Esophagus muscularis mucosa (tissue), 4 donors: ENCODE results near the gene PLCH2. TPM values are rescaled to one million over a fixed set of nuclear protein-coding genes. Genes with fewer than 3 reads are reported as not detected.

ENCODE experiments used
- DNase-seq: peaks from one replicate; pipeline ENCODE4 v3.0.0-alpha.2; 2017; ENCODE audit errors: extremely low spot score
- H3K27ac ChIP-seq, 4 donors: fragments of 200-600 bp; sonication (generic); replicated peaks in 1 of 4; 1 replicate in 3 of 4; 2 replicates in 1 of 4; pipeline ENCODE4 v1.5.1; 2016 to 2019; ENCODE audit warnings: mild to moderate bottlenecking in 1 of 4
- H3K27me3 ChIP-seq, 4 donors: fragments of 200-600 bp; sonication (generic); one replicate each; pipeline versions ENCODE4 v1.5.1 to v1.6.0; 2016 to 2019
- H3K36me3 ChIP-seq, 4 donors: fragments of 200-600 bp; sonication (generic); one replicate each; pipeline ENCODE4 v1.5.1; 2016 to 2019
- H3K4me1 ChIP-seq, 4 donors: fragments of 200-600 bp; sonication (generic); one replicate each; pipeline ENCODE4 v1.5.1; 2016 to 2019
- H3K4me3 ChIP-seq, 4 donors: fragments of 200-600 bp; sonication (generic); 1 replicate in 2 of 4; 2 replicates in 2 of 4; pipeline ENCODE4 v1.5.1; 2016 to 2019; ENCODE audit warnings: mild to moderate bottlenecking in 4 of 4, moderate library complexity in 1 of 4
- H3K9me3 ChIP-seq, 4 donors: fragments of 200-600 bp; sonication (generic); 1 replicate in 3 of 4; 2 replicates in 1 of 4; pipeline ENCODE4 v1.5.1; 2016 to 2019
- CTCF ChIP-seq, 3 experiments: fragments of 200-600 bp in 2 of 3; fragments of 450-650 bp in 1 of 3; sonication (generic) in 2 of 3; IDR thresholded peaks; one replicate each; pipeline ENCODE4 v1.5.1; 2017 to 2019; ENCODE audit warnings: antibody characterized with exemption in 3 of 3, mild to moderate bottlenecking in 2 of 3, moderate library complexity in 1 of 3
- EP300 ChIP-seq: sonication (generic); formaldehyde crosslinking; IDR thresholded peaks from one replicate; pipeline ENCODE4 v1.6.1; 2017; ENCODE audit warnings: antibody characterized with exemption
- POLR2A ChIP-seq: fragments of 450-650 bp; IDR thresholded peaks from one replicate; pipeline ENCODE4 v1.6.1; 2017; ENCODE audit warnings: antibody characterized with exemption, moderate library complexity, mild to moderate bottlenecking, low read depth
- POLR2AphosphoS5 ChIP-seq, 2 donors: sonication (generic); formaldehyde crosslinking; IDR thresholded peaks; one replicate each; pipeline ENCODE4 v1.6.1; 2017; ENCODE audit warnings: antibody characterized with exemption in 2 of 2
- WGBS: methylation state at CpG from one replicate; pipeline ENCODE4 v1.1.5; 2018; 5-methylcytosine and 5-hydroxymethylcytosine counted together
- intact Hi-C: fragments of 100-400 bp; cut with DNase I; formaldehyde crosslinking; loops from one replicate; pipeline ENCODE4 v1.15.1; 2023
- total RNA-seq, 4 donors: library from RNA; depleted of rRNA; stranded (reverse); fragments of >200 nt; gene quantifications; one replicate each; pipeline versions ENCODE4 v1.1.0 to v1.2.1, GENCODE V29; 2016

Gene PLCH2
- total RNA-seq, 4 donors from 2014 or later: 0.06 to 0.42 (median 0.26) TPM

- H3K4me3 ChIP-seq: no peak overlapping the region
- WGBS: 91% methylated on average over 11 of the region's 11 CpGs
- no peaks in the 10 kb centered on the region for H3K27me3 ChIP-seq
- intact Hi-C loops: no loop called here
- H3K9me3 ChIP-seq: no peaks in the 10 kb centered on the region
- no peak for DNase-seq
- H3K36me3 ChIP-seq: peaks cover 97 to 100% (median 100%) of the 10 kb centered on the region in 4 donors
- H3K4me1 ChIP-seq: no peaks in the 10 kb centered on the region
- no peak for TF ChIP-seq POLR2AphosphoS5 (IDR thresholded peaks at IDR 0.05)
- no peak for TF ChIP-seq POLR2A
- no peak for TF ChIP-seq EP300
- TF ChIP-seq CTCF (IDR thresholded peaks at IDR 0.05): no peak
- no peak overlapping the region for H3K27ac ChIP-seq
Observed at GRCh38 chr1:2515763-2516080, 39.6 kb downstream of the PLCH2 start.

GRCh38 chr1:2516124-2516523, 40.0 kb downstream of the PLCH2 start:
- H3K4me1 ChIP-seq: no peaks in the 10 kb centered on the region
- no peak overlapping the region for H3K27ac ChIP-seq
- WGBS: 94% methylated on average over 17 of the region's 17 CpGs
- intact Hi-C loops: no loop called here
- H3K4me3 ChIP-seq: no peak overlapping the region
- H3K9me3 ChIP-seq: no peaks in the 10 kb centered on the region
- H3K27me3 ChIP-seq: no peaks in the 10 kb centered on the region
- DNase-seq: no peak
- TF ChIP-seq POLR2AphosphoS5 (IDR thresholded peaks at IDR 0.05) (no peak), CTCF (IDR thresholded peaks at IDR 0.05) (no peak), EP300 (no peak), POLR2A (no peak)
- H3K36me3 ChIP-seq: peaks cover 97 to 100% (median 100%) of the 10 kb centered on the region in 4 donors

- H3K27ac ChIP-seq: no peak overlapping the region
- H3K36me3 ChIP-seq: peaks cover 94 to 98% (median 98%) of the 10 kb centered on the region in 4 donors
- TF ChIP-seq POLR2AphosphoS5 (IDR thresholded peaks at IDR 0.05) (no peak), EP300 (no peak), POLR2A (no peak), CTCF (IDR thresholded peaks at IDR 0.05) (no peak)
- H3K9me3 ChIP-seq: no peaks in the 10 kb centered on the region
- H3K27me3 ChIP-seq: no peaks in the 10 kb centered on the region
- no peaks in the 10 kb centered on the region for H3K4me1 ChIP-seq
- no peak overlapping the region for H3K4me3 ChIP-seq
- no peak for DNase-seq
- 92% methylated on average over 12 of the region's 14 CpGs for WGBS
- intact Hi-C loops: no loop called here
Observed at GRCh38 chr1:2516946-2517345, 40.9 kb downstream of the PLCH2 start.

- no peak for TF ChIP-seq POLR2A
- TF ChIP-seq POLR2AphosphoS5 (IDR thresholded peaks at IDR 0.05): no peak
- TF ChIP-seq EP300: no peak
- TF ChIP-seq CTCF (IDR thresholded peaks at IDR 0.05): no peak
- Histone ChIP-seq H3K9me3 (no peaks in the 10 kb centered on the region), H3K4me1 (peaks cover 0 to 4% (median 2%) of the 10 kb centered on the region in 4 donors), H3K4me3 (no peak overlapping the region), H3K27ac (no peak overlapping the region), H3K36me3 (peaks cover 84 to 88% (median 88%) of the 10 kb centered on the region in 4 donors), H3K27me3 (no peaks in the 10 kb centered on the region)
- intact Hi-C loops: no loop called here
- 92% methylated on average over 13 of the region's 17 CpGs for WGBS
- no peak for DNase-seq
Observed at GRCh38 chr1:2517966-2518365, 41.9 kb downstream of the PLCH2 start.

- Histone ChIP-seq H3K27ac (no peak overlapping the region), H3K36me3 (peaks cover 78 to 82% (median 82%) of the 10 kb centered on the region in 4 donors), H3K4me1 (peaks cover 0 to 9% (median 7%) of the 10 kb centered on the region in 4 donors), H3K4me3 (no peak overlapping the region), H3K9me3 (no peaks in the 10 kb centered on the region), H3K27me3 (no peaks in the 10 kb centered on the region)
- DNase-seq: no peak
- 89% methylated on average over 19 of the region's 26 CpGs for WGBS
- TF ChIP-seq POLR2A (no peak), CTCF (IDR thresholded peaks at IDR 0.05) (no peak), POLR2AphosphoS5 (IDR thresholded peaks at IDR 0.05) (no peak), EP300 (no peak)
- intact Hi-C loops: no loop called here
Observed at GRCh38 chr1:2518528-2518927, 42.4 kb downstream of the PLCH2 start.
